Raji (cell line): ENCODE data around the gene TXNL1.

Experiments used
- POLR2A ChIP-seq: IDR thresholded peaks from 2 replicates; pipeline ENCODE4 v1.6.1; 2011; ENCODE audit warnings: low read depth, low read length, control low read depth; ENCODE audit not compliant: insufficient read depth

The TXNL1 gene

DNA sequence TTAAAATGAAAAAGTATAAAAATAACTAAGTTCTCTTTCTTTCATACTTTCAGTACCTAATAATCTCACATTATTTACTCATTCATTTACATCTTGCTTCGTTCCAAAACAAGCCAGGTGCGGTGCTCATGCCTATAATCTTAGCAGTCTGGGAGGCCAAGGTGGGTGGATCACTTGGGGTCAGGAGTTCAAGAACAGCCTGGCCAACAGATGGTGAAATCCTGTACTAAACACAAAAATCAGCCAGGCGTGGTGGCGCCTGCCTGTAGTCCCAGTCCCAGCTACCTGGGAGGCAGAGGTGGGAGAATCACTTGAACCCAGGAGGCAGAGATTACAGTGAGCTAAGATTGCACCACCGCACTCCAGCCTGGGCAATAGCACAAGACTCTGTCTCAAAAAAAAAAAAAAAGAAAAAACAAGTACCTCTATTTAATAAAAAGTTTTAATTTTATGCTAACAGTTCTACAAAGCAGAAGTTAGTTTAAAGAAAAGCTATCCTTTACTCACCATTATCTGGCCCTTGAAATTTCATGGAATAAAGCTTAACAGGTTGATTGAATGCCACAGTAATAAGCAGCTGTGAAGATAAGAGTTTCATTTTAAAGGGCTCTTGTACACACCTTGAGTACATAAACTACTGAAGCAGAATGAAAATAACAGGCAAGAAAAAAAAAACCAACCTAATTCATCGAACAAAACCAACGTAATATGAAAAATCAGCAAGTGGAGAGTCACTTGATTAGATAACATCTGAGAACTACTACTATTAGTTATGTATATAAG, 22.5 kb downstream of the TXNL1 start:
- TF ChIP-seq POLR2A = no peak

DNA sequence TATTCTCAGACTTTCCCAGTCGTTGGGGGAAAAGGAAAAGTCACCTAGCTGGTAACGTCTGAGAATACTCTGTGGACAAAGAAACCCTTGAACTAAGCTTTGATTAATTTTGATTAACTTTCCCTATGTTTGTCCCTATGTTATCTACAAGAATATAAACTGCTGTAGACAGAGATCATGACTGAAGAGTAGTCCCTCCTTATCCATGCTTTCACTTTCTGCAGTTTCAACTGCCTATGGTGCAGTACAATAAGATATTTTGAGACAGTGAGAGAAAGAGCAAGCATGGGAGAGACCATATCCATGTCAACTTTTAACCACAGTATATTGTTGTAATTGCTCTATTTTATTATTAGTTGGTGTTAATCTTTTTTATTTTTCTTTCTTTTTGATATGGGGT, 31.8 kb downstream of the TXNL1 start:
- TF ChIP-seq POLR2A = no peak

DNA sequence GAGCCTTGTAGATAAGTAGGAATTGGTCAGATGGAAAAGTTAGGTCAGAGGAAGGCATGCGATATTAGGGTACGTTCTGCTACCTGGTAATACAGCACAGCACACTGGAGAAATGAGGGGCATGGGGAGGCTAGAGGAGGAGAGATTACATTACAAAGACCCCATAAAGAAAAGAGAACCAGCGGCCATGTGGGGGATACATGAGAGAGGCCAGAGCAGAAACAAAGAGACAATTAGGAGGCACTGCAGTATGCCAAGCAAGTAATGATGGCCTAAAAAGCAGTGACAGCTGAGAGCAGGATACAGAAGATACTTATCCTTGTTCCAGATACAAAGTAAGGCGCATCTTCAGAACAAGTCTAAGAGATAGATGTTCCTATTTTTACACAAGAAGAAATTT, 40.0 kb downstream of the TXNL1 start:
- TF ChIP-seq POLR2A = no peak

DNA sequence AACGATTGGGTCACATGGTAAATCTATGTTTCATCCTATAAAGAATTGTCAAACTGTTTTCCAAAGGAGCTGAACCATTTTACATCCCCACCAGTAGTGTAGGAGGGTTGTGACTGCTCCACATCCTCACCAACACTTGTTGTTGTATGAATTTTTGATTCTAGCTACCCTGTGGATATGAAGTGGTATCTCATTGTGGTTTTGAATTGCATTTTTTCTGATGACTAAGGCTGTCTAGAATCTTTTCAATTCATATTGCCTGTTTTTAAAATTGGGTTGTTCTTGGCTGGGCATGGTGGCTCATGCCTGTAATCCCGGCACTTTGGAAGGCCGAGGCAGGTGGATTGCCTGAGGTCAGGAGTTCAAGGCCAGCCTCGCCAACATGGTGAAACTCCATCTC, 44.5 kb downstream of the TXNL1 start:
- TF ChIP-seq POLR2A = no peak

DNA sequence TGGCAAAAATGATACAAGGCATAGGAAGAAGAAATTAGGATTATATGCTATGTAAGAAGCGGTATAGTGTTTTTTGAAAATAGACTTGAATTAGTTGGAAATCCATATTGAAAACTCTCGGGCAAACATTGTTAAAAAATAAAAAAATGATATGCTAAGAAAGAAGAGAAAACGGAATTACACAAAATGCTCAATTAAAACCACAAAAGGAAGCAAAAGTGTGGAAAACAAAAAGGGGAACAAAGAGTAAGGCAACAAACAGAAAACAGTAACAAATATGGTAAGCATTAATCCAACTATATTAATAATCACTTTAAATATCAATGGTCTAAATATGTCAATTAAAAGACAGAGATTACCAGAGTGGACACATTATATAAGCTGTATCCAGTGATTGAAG, 58.4 kb downstream of the TXNL1 start:
- no peak for TF ChIP-seq POLR2A

DNA sequence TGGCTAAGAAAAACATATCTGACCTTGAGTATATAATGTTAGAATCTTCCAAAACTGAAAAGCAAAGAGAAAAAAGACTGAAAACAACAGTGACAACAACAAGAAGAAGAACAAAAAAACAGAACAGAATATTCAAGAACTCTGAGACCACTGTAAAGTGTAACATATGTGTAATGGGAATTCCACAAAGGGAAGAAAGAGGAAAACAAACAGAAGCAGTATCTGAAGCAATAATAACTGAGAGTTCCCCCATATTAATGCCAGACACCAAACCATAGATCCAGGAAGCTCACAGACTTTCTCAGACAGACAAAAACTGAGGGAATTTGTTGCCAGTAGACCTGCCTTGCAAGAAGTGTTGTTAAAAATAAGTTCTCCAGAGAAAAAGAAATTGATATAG, 58.9 kb downstream of the TXNL1 start:
- no peak for TF ChIP-seq POLR2A

DNA sequence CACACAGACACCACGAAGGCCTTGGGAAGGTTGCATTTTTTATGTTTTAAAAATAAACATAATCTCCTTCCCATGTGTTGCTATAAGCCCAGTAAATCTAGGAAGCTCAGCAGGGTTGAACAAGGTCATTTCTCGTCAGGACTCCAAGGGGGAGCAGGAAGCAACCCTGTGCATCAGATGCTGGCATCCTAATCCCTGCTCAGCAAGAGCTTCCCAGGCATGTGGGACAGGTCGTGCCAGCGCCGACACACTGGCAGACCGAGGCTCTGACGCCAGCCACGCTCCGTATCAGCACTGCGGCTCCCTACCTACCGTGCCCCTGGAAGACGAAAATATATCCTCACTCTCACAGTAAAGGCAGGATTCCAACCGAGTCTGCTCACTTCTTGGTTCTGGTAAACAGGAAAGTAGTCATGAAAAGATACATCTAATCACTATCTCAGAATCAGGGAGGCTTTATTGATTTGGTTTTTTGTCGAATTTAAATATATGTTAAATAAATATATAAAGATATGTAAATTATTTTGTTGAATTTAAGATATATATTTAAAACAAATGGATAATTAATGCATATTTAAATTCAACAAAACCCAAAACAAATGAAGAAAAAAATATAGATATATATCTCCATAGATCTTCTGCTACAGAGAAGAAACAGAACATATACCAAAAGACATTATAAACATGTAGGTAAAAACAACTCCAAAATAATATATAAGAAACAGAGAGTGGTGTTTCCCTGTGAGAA, 61.4 kb downstream of the TXNL1 start:
- no peak for TF ChIP-seq POLR2A

DNA sequence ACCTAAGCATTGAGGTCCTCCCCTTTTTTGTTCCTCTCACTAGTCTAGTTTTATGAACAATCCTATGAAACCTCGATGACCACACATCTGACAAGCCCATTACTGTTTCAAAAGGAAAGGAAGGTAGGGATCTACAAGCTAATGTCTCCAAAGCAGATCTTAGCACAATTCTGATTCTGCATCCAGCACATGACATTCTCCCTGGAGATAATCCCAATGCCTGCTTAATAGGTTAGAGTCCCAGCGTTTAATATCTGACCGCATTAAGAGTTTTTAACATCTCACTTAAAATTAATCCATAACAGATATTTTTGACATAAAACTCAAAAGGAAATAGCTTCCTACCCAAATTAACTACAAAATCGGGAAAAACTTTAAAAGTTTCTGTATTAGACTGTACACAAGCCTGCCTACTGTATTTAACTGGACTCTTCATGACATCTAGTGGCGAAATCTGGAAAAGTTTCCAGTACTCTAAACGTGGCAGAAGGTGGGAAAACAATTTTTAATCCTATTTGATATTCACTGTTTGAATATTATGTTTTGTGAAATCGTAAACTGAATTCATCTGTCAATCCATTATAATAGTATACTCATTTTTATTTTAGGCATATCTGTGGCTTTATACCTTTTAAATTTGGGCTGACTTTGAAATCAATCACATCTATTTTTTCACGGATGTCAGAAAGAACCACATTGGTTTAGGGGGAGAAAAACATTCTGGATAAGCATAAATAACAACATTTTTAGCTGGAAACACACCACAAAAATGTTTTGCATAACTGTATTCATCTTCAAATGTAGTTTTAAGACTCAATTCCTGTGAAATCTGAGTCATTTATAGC, 62.4 kb downstream of the TXNL1 start:
- no peak for TF ChIP-seq POLR2A

DNA sequence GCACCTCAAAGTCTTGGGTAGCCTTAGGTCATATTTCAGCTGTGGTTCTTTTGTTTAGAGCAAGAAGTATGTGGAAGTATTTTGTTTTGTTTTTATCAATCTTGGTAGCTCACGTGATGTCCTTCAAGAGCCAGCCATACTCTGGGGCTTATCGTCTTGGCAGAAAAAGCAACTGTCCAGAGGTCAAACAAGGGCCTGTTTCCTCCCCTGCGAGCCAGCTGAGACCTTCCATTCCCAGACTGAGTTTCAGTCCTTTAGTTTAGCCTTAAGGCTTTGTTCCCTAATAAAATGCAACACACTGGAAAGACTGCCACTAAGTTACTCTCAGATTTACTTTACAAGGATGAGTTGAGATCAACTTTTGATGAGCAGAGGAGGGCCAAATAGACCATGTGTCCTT, 63.5 kb downstream of the TXNL1 start:
- TF ChIP-seq POLR2A = no peak

DNA sequence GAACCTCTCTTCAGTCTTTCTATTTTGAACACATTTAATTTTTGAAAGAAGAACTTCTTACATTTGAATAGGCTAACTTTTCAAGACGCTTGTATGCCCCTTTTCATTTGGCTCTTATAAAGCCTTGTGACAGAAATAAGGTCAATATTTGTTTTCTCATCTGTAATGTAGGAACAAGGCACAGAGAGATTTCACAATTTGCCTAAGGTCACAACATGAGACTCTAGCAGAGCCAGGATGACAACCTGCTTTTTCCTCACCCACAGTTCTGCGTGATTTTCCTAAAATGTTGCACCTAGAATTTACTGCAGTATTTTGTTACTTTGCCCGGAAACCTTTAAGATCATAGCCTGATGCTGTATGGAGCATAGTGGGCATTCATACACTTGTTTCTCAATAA, 67.4 kb downstream of the TXNL1 start:
- TF ChIP-seq POLR2A = no peak

DNA sequence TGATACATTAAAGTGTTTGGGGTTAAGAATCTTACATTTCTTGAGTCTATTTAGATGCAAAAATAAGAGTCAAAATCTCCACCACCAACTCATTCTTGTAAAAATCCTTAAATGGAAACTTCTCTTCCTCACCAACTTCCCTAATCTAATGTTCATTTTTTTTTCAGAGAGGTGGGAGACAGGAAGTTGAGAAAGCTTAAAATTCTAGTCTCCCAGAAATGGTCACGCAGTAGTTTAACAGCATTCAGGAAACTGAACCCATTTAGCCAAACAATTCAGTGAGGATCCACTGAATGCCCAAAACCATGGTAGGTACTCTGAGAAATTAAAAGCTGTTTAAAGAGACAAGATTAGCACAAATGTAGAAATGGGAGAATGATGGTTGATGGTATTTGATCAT, 69.0 kb downstream of the TXNL1 start:
- TF ChIP-seq POLR2A = no peak

DNA sequence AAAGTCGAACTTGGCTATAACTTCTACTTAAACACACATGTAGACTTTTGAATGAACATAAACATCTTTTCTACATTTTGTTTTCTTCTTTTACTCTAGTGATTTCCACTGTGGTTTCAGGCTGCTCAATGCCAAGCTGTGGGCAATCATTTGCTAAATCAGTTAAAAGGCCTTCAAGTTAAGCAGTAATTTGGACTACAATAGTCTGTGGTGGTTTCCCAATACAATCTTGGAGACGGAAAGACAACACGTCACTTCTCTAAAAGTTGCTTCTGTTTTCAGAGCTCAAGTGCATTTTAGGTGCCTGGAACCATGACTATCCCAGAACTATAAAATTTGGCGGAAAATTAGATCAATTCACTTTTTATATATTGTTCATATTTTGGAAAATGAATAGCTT, 69.4 kb downstream of the TXNL1 start:
- no peak for TF ChIP-seq POLR2A

DNA sequence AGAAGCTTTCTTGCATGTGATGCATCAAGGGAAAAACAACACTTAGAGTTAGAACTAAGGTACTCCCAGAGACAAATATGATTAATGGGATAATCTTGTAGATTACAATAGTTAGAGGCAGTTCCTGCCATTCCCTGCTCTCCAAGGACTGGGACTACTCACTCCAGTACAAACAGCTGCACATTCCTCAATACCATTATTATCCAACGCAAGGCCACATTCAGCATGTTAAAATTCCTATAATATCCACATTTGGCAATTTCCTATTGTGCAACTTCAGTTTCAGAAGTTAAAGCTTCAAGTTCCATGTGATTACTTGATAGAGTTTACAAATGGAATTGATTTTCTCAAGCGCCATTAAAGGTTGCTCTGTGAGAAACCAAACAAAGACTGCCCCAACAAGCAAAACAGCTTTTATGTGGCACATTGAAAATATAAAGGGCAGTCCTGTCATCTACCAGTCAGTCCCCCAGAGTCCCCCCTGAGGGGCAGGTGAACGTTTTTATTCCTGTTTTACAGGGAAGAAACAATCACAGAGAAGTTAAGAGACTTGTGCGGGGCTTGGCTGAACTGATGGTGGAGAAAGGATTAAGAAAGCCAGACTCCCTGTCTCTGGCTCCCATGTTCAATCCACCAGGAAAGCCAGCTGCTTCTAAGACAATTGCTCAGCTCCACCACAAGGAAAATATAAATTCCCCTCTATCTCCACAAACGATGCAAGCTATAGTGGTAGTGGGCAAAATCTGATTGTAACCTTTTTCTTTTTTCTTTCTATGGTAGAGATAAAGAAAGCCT, 72.6 kb downstream of the TXNL1 start:
- no peak for TF ChIP-seq POLR2A

DNA sequence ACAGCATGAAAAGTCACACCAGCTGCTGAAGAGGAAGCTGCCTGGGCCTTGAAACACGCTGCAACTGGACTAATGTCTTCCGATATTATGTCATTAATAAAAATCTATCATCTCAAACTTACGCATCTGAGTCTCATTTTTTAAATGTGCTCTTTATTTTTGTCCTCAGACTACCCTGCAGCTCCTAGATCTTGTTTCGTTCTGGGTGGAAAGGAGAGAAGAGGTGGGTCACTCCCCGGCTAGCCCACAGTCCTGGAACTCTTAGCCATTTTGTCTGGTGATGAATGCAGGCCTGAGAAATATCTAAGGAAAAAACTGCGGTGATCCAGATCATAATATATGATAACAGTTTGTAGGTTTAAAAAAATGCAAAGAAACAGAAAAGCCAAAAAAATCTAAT, 73.3 kb downstream of the TXNL1 start:
- TF ChIP-seq POLR2A = no peak

DNA sequence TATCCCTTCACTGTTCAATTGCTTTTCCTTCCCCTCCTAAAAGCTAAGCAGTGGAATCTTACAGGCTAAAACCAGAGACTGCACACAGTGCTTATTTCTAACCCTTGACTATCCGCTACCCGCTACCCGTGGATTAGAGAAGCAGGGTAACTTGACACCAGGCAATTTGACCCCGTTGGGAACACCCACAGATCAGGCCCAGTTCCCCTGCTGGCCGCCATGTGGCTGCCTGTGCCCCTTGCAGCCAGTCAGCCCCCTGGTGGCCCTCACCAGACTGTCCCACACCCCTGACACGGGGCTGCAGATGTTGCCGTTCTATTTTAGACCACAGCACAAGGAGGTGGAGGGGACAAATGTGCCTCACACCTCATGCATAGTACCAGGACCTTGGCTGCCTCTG, 74.8 kb downstream of the TXNL1 start:
- no peak for TF ChIP-seq POLR2A

DNA sequence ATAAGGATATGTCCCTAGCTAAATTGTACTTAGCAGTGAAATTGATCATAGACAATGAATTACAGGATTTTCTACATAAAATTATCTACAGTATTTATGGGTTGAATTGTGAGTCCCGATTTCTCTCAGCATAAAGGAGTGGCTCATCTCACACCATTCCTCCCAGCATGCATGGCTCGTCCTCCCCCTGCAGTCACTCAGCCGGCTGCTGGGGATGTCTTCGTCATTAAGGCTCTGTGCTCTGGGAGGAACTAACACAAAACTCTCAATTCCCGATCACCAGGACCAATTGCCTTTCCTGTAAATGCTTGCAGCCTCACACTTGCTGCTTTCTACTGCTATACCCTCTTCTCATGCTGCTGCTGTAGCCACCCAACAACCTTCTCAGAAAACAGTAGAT, 75.9 kb downstream of the TXNL1 start:
- no peak for TF ChIP-seq POLR2A

DNA sequence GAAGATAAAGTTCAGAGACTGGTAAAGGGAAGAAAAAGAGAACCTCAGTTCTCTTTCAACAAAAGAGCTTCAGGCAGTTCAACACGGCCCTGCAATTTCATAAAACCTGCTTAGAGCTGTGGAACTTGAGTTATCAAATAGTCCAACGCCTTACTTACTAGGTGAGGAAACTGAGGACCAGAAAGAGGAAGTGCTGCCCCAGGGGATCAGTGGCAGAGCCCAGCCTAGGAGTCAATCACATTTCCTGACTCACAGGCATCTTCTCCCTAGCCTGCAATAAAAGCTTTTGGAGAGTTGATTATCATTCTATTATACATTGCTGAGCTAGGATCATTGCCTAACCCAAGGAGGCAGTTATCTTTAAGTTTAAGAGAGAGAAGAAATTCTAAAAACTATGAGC, 77.4 kb downstream of the TXNL1 start:
- no peak for TF ChIP-seq POLR2A
